WTC11 (cell line): ENCODE data around the gene SERTAD4.

Source experiments
- ATF1 ChIP-seq: sonication (generic); formaldehyde crosslinking; IDR thresholded peaks from 2 replicates; pipeline ENCODE4 v1.8.1; 2023; ENCODE audit warnings: mild to moderate bottlenecking, moderate library complexity, missing genetic modification reagents
- FOXK1 ChIP-seq: sonication (generic); formaldehyde crosslinking; IDR thresholded peaks from 2 replicates; pipeline ENCODE4 v1.8.0; 2022; ENCODE audit warnings: mild to moderate bottlenecking, moderate library complexity, missing genetic modification reagents
- JUN ChIP-seq: sonication (generic); formaldehyde crosslinking; IDR thresholded peaks from 2 replicates; pipeline ENCODE4 v1.8.0; 2023; ENCODE audit warnings: mild to moderate bottlenecking, missing genetic modification reagents
- KAT7 ChIP-seq: sonication (generic); formaldehyde crosslinking; IDR thresholded peaks from 2 replicates; pipeline ENCODE4 v1.8.1; 2023; ENCODE audit warnings: missing genetic modification reagents, mild to moderate bottlenecking, borderline replicate concordance
- NR1H2 ChIP-seq: sonication (generic); formaldehyde crosslinking; IDR thresholded peaks from 2 replicates; pipeline ENCODE4 v1.9.0; 2021; ENCODE audit warnings: mild to moderate bottlenecking, moderate library complexity, missing genetic modification reagents
- NR3C1 ChIP-seq: sonication (generic); formaldehyde crosslinking; conservative IDR thresholded peaks from 2 replicates; pipeline ENCODE4 v1.8.1; 2023; ENCODE audit warnings: low read depth, mild to moderate bottlenecking, missing genetic modification reagents
- TEAD4 ChIP-seq: sonication (generic); formaldehyde crosslinking; IDR thresholded peaks from 2 replicates; pipeline ENCODE4 v1.8.0; 2022; ENCODE audit warnings: mild to moderate bottlenecking, missing genetic modification reagents
- ZBTB21 ChIP-seq: sonication (generic); formaldehyde crosslinking; IDR thresholded peaks from 2 replicates; pipeline ENCODE4 v1.8.1; 2023; ENCODE audit warnings: mild to moderate bottlenecking, missing genetic modification reagents, borderline replicate concordance
- ZNF263 ChIP-seq: sonication (generic); formaldehyde crosslinking; IDR thresholded peaks from 2 replicates; pipeline ENCODE4 v1.8.1; 2022; ENCODE audit warnings: low read depth, mild to moderate bottlenecking, moderate library complexity, missing genetic modification reagents
- TF ChIP-seq, protein P1 (sequence below): fragments of 200-600 bp; IDR thresholded peaks from 2 replicates; pipeline ENCODE4 v1.8.0; 2022; ENCODE audit warnings: antibody characterized with exemption
- TF ChIP-seq, protein P2 (sequence below): sonication (generic); formaldehyde crosslinking; IDR thresholded peaks from 2 replicates; pipeline ENCODE4 v1.8.0; 2022; ENCODE audit warnings: mild to moderate bottlenecking, missing genetic modification reagents
- TF ChIP-seq, protein P3 (sequence below): sonication (generic); formaldehyde crosslinking; IDR thresholded peaks from 2 replicates; pipeline ENCODE4 v1.8.0; 2022; ENCODE audit warnings: missing genetic modification reagents

DNA sequence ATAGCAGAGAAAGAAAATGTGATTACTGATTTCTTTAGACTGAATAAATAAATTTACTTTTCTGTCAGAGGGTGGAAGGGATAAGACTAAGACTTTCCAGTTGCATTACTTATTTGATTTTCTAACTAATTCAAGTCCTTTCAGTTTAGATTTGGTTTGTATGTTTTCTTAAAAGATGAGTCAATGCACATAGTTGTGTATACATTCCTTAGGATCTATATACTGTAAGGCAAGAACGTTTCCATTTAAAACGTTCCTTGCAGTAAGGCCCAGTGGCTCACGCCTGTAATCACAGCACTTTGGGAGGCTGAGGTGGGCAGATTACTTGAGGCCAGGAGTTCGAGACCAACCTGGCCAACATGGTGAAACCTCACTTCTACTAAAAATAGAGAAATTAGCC lies 14.5 kb upstream of the SERTAD4 start:
- TF ChIP-seq, protein P1, sequence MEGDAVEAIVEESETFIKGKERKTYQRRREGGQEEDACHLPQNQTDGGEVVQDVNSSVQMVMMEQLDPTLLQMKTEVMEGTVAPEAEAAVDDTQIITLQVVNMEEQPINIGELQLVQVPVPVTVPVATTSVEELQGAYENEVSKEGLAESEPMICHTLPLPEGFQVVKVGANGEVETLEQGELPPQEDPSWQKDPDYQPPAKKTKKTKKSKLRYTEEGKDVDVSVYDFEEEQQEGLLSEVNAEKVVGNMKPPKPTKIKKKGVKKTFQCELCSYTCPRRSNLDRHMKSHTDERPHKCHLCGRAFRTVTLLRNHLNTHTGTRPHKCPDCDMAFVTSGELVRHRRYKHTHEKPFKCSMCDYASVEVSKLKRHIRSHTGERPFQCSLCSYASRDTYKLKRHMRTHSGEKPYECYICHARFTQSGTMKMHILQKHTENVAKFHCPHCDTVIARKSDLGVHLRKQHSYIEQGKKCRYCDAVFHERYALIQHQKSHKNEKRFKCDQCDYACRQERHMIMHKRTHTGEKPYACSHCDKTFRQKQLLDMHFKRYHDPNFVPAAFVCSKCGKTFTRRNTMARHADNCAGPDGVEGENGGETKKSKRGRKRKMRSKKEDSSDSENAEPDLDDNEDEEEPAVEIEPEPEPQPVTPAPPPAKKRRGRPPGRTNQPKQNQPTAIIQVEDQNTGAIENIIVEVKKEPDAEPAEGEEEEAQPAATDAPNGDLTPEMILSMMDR = no peak
- no peak for TF ChIP-seq NR3C1
- TF ChIP-seq JUN = no peak
- TF ChIP-seq FOXK1 = no peak
- no peak for TF ChIP-seq ATF1 (CRISPR knock-in tag)
- TF ChIP-seq ZBTB21 = no peak
- no peak for TF ChIP-seq KAT7
- no peak for TF ChIP-seq NR1H2
- TF ChIP-seq, protein P2, sequence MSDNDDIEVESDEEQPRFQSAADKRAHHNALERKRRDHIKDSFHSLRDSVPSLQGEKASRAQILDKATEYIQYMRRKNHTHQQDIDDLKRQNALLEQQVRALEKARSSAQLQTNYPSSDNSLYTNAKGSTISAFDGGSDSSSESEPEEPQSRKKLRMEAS (CRISPR knock-in tag) = no peak
- TF ChIP-seq, protein P3, sequence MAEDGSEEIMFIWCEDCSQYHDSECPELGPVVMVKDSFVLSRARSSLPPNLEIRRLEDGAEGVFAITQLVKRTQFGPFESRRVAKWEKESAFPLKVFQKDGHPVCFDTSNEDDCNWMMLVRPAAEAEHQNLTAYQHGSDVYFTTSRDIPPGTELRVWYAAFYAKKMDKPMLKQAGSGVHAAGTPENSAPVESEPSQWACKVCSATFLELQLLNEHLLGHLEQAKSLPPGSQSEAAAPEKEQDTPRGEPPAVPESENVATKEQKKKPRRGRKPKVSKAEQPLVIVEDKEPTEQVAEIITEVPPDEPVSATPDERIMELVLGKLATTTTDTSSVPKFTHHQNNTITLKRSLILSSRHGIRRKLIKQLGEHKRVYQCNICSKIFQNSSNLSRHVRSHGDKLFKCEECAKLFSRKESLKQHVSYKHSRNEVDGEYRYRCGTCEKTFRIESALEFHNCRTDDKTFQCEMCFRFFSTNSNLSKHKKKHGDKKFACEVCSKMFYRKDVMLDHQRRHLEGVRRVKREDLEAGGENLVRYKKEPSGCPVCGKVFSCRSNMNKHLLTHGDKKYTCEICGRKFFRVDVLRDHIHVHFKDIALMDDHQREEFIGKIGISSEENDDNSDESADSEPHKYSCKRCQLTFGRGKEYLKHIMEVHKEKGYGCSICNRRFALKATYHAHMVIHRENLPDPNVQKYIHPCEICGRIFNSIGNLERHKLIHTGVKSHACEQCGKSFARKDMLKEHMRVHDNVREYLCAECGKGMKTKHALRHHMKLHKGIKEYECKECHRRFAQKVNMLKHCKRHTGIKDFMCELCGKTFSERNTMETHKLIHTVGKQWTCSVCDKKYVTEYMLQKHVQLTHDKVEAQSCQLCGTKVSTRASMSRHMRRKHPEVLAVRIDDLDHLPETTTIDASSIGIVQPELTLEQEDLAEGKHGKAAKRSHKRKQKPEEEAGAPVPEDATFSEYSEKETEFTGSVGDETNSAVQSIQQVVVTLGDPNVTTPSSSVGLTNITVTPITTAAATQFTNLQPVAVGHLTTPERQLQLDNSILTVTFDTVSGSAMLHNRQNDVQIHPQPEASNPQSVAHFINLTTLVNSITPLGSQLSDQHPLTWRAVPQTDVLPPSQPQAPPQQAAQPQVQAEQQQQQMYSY (CRISPR knock-in tag) = no peak
- TF ChIP-seq TEAD4 (CRISPR knock-in tag) = no peak
- no peak for TF ChIP-seq ZNF263
